Calu3 (cell line): ENCODE results near the gene NXPH4. TPM values are rescaled to one million over a fixed set of nuclear protein-coding genes. Genes with fewer than 3 reads are reported as not detected.

Experiments
- BruUV-seq: library from RNA; stranded (reverse); fragments of 400-500 nt; replicated peaks from 2 replicates; lab custom pipeline; 2021; lab: Mats Ljungman, UMichigan
- CTCF ChIA-PET: fragments of 300-600 bp; sonication (Branson Sonifier 250); formaldehyde crosslinking; loops from one replicate; lab custom pipeline; 2022; ENCODE audit warnings: antibody characterized with exemption; lab: Charles Lee
- DNase-seq: peaks from one replicate; pipeline ENCODE4 v3.0.0; 2022
- H3K27ac Mint-ChIP-seq: one replicate; pipeline ENCODE4 v1.8.0; 2022; ENCODE audit warnings: mixed read lengths; ENCODE audit not compliant: unreplicated experiment
- H3K27me3 Mint-ChIP-seq: one replicate; pipeline ENCODE4 v1.8.0; 2022; ENCODE audit warnings: mixed read lengths; ENCODE audit not compliant: unreplicated experiment
- H3K36me3 Mint-ChIP-seq: one replicate; pipeline ENCODE4 v1.8.0; 2022; ENCODE audit warnings: mild to moderate bottlenecking, moderate library complexity, mixed read lengths; ENCODE audit not compliant: insufficient read depth, unreplicated experiment
- H3K4me1 Mint-ChIP-seq: one replicate; pipeline ENCODE4 v1.8.0; 2022; ENCODE audit warnings: mild to moderate bottlenecking, low read depth, mixed read lengths; ENCODE audit not compliant: unreplicated experiment
- H3K4me3 Mint-ChIP-seq: one replicate; pipeline ENCODE4 v1.8.0; 2022; ENCODE audit warnings: mild to moderate bottlenecking, low read depth, moderate library complexity, mixed read lengths; ENCODE audit not compliant: unreplicated experiment
- H3K9me3 Mint-ChIP-seq: one replicate; pipeline ENCODE4 v1.8.0; 2022; ENCODE audit warnings: low read depth, mixed read lengths; ENCODE audit not compliant: unreplicated experiment
- CTCF ChIP-seq: fragments of 200-600 bp; IDR thresholded peaks from one replicate; pipeline ENCODE4 v1.8.0; 2022; ENCODE audit warnings: antibody characterized with exemption; ENCODE audit not compliant: unreplicated experiment
- intact Hi-C: fragments of 100-400 bp; cut with micrococcal nuclease; formaldehyde crosslinking; loops from one replicate; pipeline ENCODE4 v1.10.0; 2022; ENCODE audit not compliant: unreplicated experiment
- total RNA-seq: library from RNA; stranded (reverse); gene quantifications from 2 replicates; pipeline ENCODE4 v1.2.3, GENCODE V29; 2022

Gene NXPH4
- total RNA-seq, 1 experiment from 2014 or later = 4.1 TPM

GRCh38 chr12:57240066-57240921, 23.7 kb downstream of the NXPH4 start:
- CTCF ChIA-PET = interaction anchor here (0.6 to 2.2 kb wide), 5 partner anchors 11 to 276 kb away, joined by 3 to 14 read pairs (median 3); partner anchors contain the start of gene SHMT2
- intact Hi-C loops = loop anchor here (1.0 kb wide), 1 partner anchor 27 kb away; no protein-coding TSS in a partner anchor
- peak; percentile 66 for DNase-seq
- peaks cover 85% of the 10 kb centered on the region for H3K36me3 Mint-ChIP-seq
- BruUV-seq = no TSS peak
- TF ChIP-seq CTCF = no peak
- H3K27ac Mint-ChIP-seq = peak overlapping the region; percentile 40
- peak overlapping the region; percentile 82 for H3K4me3 Mint-ChIP-seq
- peaks cover 51% of the 10 kb centered on the region for H3K27me3 Mint-ChIP-seq
- H3K9me3 Mint-ChIP-seq = no peaks in the 10 kb centered on the region
- H3K4me1 Mint-ChIP-seq = peaks cover 30% of the 10 kb centered on the region

- CTCF ChIA-PET = interaction anchor here (0.6 to 2.2 kb wide), 3 partner anchors 11 to 275 kb away, joined by 3 to 14 read pairs (median 3); partner anchors contain the start of gene SHMT2
- Mint-ChIP-seq H3K36me3 (peaks cover 80% of the 10 kb centered on the region), H3K4me3 (peak overlapping the region; percentile 82), H3K27me3 (peaks cover 51% of the 10 kb centered on the region), H3K9me3 (no peaks in the 10 kb centered on the region), H3K27ac (peak overlapping the region; percentile 40), H3K4me1 (peaks cover 30% of the 10 kb centered on the region)
- intact Hi-C loops = loop anchor here (1.0 kb wide), 1 partner anchor 28 kb away; no protein-coding TSS in a partner anchor
- no peak for DNase-seq
- no peak for TF ChIP-seq CTCF
- no TSS peak for BruUV-seq
These were observed 24.4 kb downstream of the NXPH4 start for GRCh38 chr12:57240926-57241401.

GRCh38 chr12:57241402-57242310, 25.1 kb downstream of the NXPH4 start:
- no peak overlapping the region for H3K27ac Mint-ChIP-seq
- intact Hi-C loops = no loop called here

More at GRCh38 chr12:57241402-57242310, 25.1 kb downstream of the NXPH4 start:
- H3K27me3 Mint-ChIP-seq = peaks cover 51% of the 10 kb centered on the region
- BruUV-seq = no TSS peak
- peaks cover 30% of the 10 kb centered on the region for H3K4me1 Mint-ChIP-seq
- no peak for TF ChIP-seq CTCF
- CTCF ChIA-PET = interaction anchor here (1.3 to 2.0 kb wide), 4 partner anchors 10 to 217 kb away, joined by 3 to 13 read pairs (median 6); partner anchors contain the start of gene SHMT2
- H3K9me3 Mint-ChIP-seq = no peaks in the 10 kb centered on the region
- peak overlapping the region; percentile 82 for H3K4me3 Mint-ChIP-seq
- DNase-seq = no peak
- peaks cover 75% of the 10 kb centered on the region for H3K36me3 Mint-ChIP-seq
